HCT116 (cell line): Measurements from ENCODE around the gene KRT1. TPM values are rescaled to one million over a fixed set of nuclear protein-coding genes. Genes with fewer than 3 reads are reported as not detected.

Source experiments
- ATAC-seq: fragments of 200-7000 bp; cut with Tn5 transposase; 2 replicates; pipeline ENCODE4 v1.9.1; 2020; ENCODE audit warnings: mild to moderate bottlenecking, moderate library complexity
- BruUV-seq: library from RNA; stranded (reverse); fragments of 400-500 nt; replicated peaks from 2 replicates; lab custom pipeline; 2021; lab: Mats Ljungman, UMichigan
- CTCF ChIA-PET: fragments of 300-600 bp; sonication (Branson Sonifier 250); formaldehyde crosslinking; loops from one replicate; lab custom pipeline; 2021; ENCODE audit warnings: antibody characterized with exemption; lab: Charles Lee
- POLR2A ChIA-PET: fragments of 300-600, 350-600 bp; sonication (Branson Sonifier 250); formaldehyde crosslinking; loops from one replicate; lab custom pipeline; 2021; ENCODE audit warnings: antibody characterized with exemption; lab: Charles Lee
- RAD21 ChIA-PET, 2 experiments: fragments of 300-600 bp; sonication (Branson Sonifier 250); formaldehyde crosslinking; loops; one replicate each; lab custom pipeline; 2023; ENCODE audit warnings: low total read pairs in 2 of 2; ENCODE audit not compliant: uncharacterized antibody in 2 of 2, unreplicated experiment in 2 of 2, low non-redundant PET in 1 of 2; lab: Charles Lee
- DNase-seq: peaks from one replicate; pipeline ENCODE4 v3.0.0-alpha.2; 2010; ENCODE audit warnings: low read depth, low spot score
- H2AFZ ChIP-seq: fragments of 200-600 bp; shearing (Covaris generic), sonication (generic); 2 replicates; pipeline ENCODE4 v1.6.1; 2017; ENCODE audit warnings: low read depth, mixed run types, mixed read lengths, antibody characterized with exemption, low read length; ENCODE audit not compliant: poor library complexity, severe bottlenecking
- H3K27ac ChIP-seq: 2 replicates; pipeline ENCODE4 v1.5.1; 2012; ENCODE audit warnings: low read depth, low read length
- H3K27me3 ChIP-seq: fragments of 200-600 bp; sonication (generic); 2 replicates; pipeline ENCODE4 v1.6.1; 2016; ENCODE audit warnings: mixed run types, low read length, mixed read lengths; ENCODE audit not compliant: insufficient read depth
- H3K36me3 ChIP-seq, 2 experiments: fragments of 200-500 bp in 1 of 2; fragments of 200-600 bp in 1 of 2; sonication (Bioruptor generic) in 1 of 2; sonication (generic) in 1 of 2; 2 replicates each; pipeline versions ENCODE4 v1.5.1 to v1.6.1; 2014 to 2016; ENCODE audit warnings: low read length in 2 of 2, inconsistent platforms in 1 of 2, mixed read lengths in 1 of 2, mixed run types in 1 of 2; ENCODE audit not compliant: insufficient read depth in 2 of 2, control insufficient read depth in 1 of 2
- H3K4me1 ChIP-seq, 2 experiments: fragments of 200-600 bp in 1 of 2; sonication (generic) in 1 of 2; 2 replicates each; pipeline versions ENCODE4 v1.5.1 to v1.6.1; 2012 to 2017; ENCODE audit warnings: low read length in 2 of 2, inconsistent platforms in 1 of 2, mild to moderate bottlenecking in 1 of 2, mixed read lengths in 1 of 2, mixed run types in 1 of 2, moderate library complexity in 1 of 2; ENCODE audit not compliant: insufficient read depth in 2 of 2, control insufficient read depth in 1 of 2
- H3K4me2 ChIP-seq: fragments of 200-600 bp; sonication (generic); 2 replicates; pipeline ENCODE4 v1.6.1; 2017; ENCODE audit warnings: mixed run types, low read length, mixed read lengths
- H3K4me3 ChIP-seq, 2 experiments: fragments of 200-600 bp in 1 of 2; sonication (generic) in 1 of 2; replicated peaks in 1 of 2; 2 replicates each; pipeline ENCODE4 v1.5.1; 2011 to 2016; ENCODE audit warnings: low read length in 2 of 2, control low read depth in 1 of 2, low read depth in 1 of 2, mild to moderate bottlenecking in 1 of 2, mixed read lengths in 1 of 2, mixed run types in 1 of 2
- H3K79me2 ChIP-seq: fragments of 200-600 bp; sonication (generic); 2 replicates; pipeline ENCODE4 v1.6.1; 2017; ENCODE audit warnings: mild to moderate bottlenecking, mixed run types, low read length, moderate library complexity, mixed read lengths; ENCODE audit not compliant: insufficient read depth
- H3K9ac ChIP-seq: fragments of 200-600 bp; sonication (generic); 2 replicates; pipeline ENCODE4 v1.6.1; 2016; ENCODE audit warnings: low read length, mixed read lengths
- H3K9me2 ChIP-seq: fragments of 200-600 bp; sonication (generic), shearing (Covaris generic); 2 replicates; pipeline ENCODE4 v1.6.1; 2017; ENCODE audit warnings: mixed run types, mild to moderate bottlenecking, moderate library complexity; ENCODE audit not compliant: insufficient read depth
- H3K9me3 ChIP-seq, 2 experiments: fragments of 200-500 bp in 1 of 2; fragments of 200-600 bp in 1 of 2; sonication (Bioruptor generic) in 1 of 2; sonication (generic) in 1 of 2; 2 replicates each; pipeline ENCODE4 v1.6.1; 2014 to 2017; ENCODE audit warnings: low read length in 2 of 2, mixed read lengths in 2 of 2, inconsistent platforms in 1 of 2, low read depth in 1 of 2, mild to moderate bottlenecking in 1 of 2, mixed run types in 1 of 2, moderate library complexity in 1 of 2; ENCODE audit not compliant: control insufficient read depth in 1 of 2, insufficient read depth in 1 of 2
- H4K20me1 ChIP-seq: fragments of 200-600 bp; sonication (generic), shearing (Covaris generic); 2 replicates; pipeline ENCODE4 v1.6.1; 2017; ENCODE audit warnings: mixed run types, mild to moderate bottlenecking, moderate library complexity; ENCODE audit not compliant: insufficient read depth
- ELF1 ChIP-seq: IDR thresholded peaks from 2 replicates; pipeline ENCODE4 v1.6.1; 2012; ENCODE audit warnings: low read depth, borderline replicate concordance
- EZH2phosphoT487 ChIP-seq: fragments of 200-600 bp; IDR thresholded peaks from 2 replicates; pipeline ENCODE4 v1.6.1; 2018; ENCODE audit warnings: antibody characterized with exemption, borderline replicate concordance
- FOSL1 ChIP-seq: IDR thresholded peaks from 2 replicates; pipeline ENCODE4 v1.6.1; 2012; ENCODE audit warnings: low read depth
- JUND ChIP-seq: IDR thresholded peaks from 2 replicates; pipeline ENCODE4 v1.6.1; 2012
- POLR2A ChIP-seq: IDR thresholded peaks from 2 replicates; pipeline ENCODE4 v1.7.0; 2011; ENCODE audit warnings: borderline replicate concordance; ENCODE audit not compliant: insufficient read depth, insufficient read length; ENCODE audit errors: extremely low read depth
- POLR2AphosphoS5 ChIP-seq: IDR thresholded peaks from 2 replicates; pipeline ENCODE4 v1.6.1; 2011; ENCODE audit warnings: mild to moderate bottlenecking, low read depth, low read length, moderate library complexity
- SRF ChIP-seq: IDR thresholded peaks from 2 replicates; pipeline ENCODE4 v1.6.1; 2012; ENCODE audit warnings: low read depth
- YY1 ChIP-seq: IDR thresholded peaks from 2 replicates; pipeline ENCODE4 v1.6.1; 2011; ENCODE audit warnings: low read length, low read depth, moderate library complexity, mild to moderate bottlenecking; ENCODE audit not compliant: insufficient replicate concordance; ENCODE audit errors: extremely low read depth
- intact Hi-C: fragments of 100-400 bp; cut with micrococcal nuclease; formaldehyde crosslinking; loops from 2 replicates; pipeline ENCODE4 v1.10.0; 2022
- total RNA-seq: library from RNA; stranded (reverse); gene quantifications from one replicate; pipeline ENCODE4 v1.2.1, GENCODE V29; 2021; ENCODE audit not compliant: unreplicated experiment
- TF ChIP-seq, protein P1 (sequence below), 3 experiments: fragments of 200-600 bp in 1 of 3; sonication (generic) in 1 of 3; IDR thresholded peaks in 2 of 3; conservative IDR thresholded peaks in 1 of 3; 2 replicates each; pipeline ENCODE4 v1.5.1; 2012 to 2017; ENCODE audit warnings: low read depth in 2 of 3, low read length in 2 of 3, antibody characterized with exemption in 1 of 3, borderline replicate concordance in 1 of 3, control low read depth in 1 of 3, mild to moderate bottlenecking in 1 of 3, mixed read lengths in 1 of 3, mixed run types in 1 of 3, moderate library complexity in 1 of 3; ENCODE audit not compliant: insufficient read depth in 1 of 3
- TF ChIP-seq, protein P2 (sequence below): IDR thresholded peaks from 2 replicates; pipeline ENCODE4 v1.6.1; 2012
- TF ChIP-seq, protein P3 (sequence below): IDR thresholded peaks from 2 replicates; pipeline ENCODE4 v1.6.1; 2012

KRT1 gene
- total RNA-seq, 1 experiment from 2014 or later, result 0.20 TPM

DNA sequence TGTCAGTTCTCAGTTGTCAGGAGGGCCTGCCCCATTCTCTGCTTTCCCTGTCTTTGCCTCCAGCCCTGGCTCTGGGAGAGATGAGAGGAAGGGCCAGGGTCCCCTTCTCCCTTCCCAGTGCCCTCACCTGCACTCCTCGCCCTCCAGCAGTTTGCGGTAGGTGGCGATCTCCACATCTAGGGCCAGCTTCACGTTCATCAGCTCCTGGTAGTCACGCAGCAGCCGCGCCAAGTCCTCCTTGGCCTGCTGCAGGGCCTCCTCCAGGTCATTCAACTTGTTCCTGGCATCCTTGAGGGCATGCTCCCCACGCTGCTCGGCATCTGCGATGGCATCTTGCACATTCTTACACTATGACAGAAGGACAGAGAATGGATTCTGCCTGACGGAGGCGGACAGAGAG is 33.6 kb downstream of the KRT1 start:
- no TSS peak for BruUV-seq
- ChIA-PET RAD21 (no interaction called here), POLR2A (no interaction called here), CTCF (no interaction called here)
- Histone ChIP-seq H3K9me2 (no peaks in the 10 kb centered on the region), H4K20me1 (no peaks in the 10 kb centered on the region), H3K4me1 (no peaks in the 10 kb centered on the region), H3K4me2 (no peak overlapping the region), H2AFZ (no peak overlapping the region), H3K9ac (no peak overlapping the region), H3K79me2 (no peaks in the 10 kb centered on the region), H3K9me3 (no peaks in the 10 kb centered on the region), H3K4me3 (no peak overlapping the region), H3K36me3 (no peaks in the 10 kb centered on the region), H3K27ac (no peak overlapping the region), H3K27me3 (peaks cover 6% of the 10 kb centered on the region; the same call in 1 of the 2 replicates)
- DNase-seq, result no peak
- no peak for ATAC-seq
- TF ChIP-seq YY1, result no peak
- TF ChIP-seq, protein P1, sequence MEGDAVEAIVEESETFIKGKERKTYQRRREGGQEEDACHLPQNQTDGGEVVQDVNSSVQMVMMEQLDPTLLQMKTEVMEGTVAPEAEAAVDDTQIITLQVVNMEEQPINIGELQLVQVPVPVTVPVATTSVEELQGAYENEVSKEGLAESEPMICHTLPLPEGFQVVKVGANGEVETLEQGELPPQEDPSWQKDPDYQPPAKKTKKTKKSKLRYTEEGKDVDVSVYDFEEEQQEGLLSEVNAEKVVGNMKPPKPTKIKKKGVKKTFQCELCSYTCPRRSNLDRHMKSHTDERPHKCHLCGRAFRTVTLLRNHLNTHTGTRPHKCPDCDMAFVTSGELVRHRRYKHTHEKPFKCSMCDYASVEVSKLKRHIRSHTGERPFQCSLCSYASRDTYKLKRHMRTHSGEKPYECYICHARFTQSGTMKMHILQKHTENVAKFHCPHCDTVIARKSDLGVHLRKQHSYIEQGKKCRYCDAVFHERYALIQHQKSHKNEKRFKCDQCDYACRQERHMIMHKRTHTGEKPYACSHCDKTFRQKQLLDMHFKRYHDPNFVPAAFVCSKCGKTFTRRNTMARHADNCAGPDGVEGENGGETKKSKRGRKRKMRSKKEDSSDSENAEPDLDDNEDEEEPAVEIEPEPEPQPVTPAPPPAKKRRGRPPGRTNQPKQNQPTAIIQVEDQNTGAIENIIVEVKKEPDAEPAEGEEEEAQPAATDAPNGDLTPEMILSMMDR (IDR thresholded peaks at IDR 0.05 in 2 of 3, conservative IDR thresholded peaks at IDR 0.05 in 1 of 3; ENCODE audit: borderline replicate concordance in 1 of 3, insufficient read depth in 1 of 3, low read depth in 2 of 3, low read length in 2 of 3), result no peak
- TF ChIP-seq ELF1, result no peak
- no peak for TF ChIP-seq JUND
- intact Hi-C loops, result no loop called here

DNA sequence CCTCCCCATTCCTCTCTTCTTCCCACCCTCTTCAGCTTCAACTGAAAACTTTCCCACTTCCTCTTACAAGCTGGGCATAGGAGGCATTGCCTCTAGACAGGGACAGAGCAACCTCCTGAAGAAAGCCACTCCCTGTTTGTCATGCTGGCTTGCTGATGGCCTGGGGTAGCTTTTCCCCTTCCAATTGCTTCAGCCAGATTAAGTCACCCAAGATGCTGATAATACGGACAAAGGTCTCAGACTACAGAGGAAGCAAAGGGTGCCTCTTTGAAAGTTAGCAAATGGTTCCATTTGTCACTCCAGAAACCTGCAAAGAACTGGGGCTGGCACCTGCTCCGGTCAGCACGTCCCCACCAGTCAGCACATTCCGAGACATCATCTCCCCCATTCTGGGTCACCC is 34.2 kb downstream of the KRT1 start:
- H4K20me1 ChIP-seq, result no peaks in the 10 kb centered on the region
- POLR2A ChIA-PET, result no interaction called here

More for the DNA sequence above, 34.2 kb downstream of the KRT1 start:
- Histone ChIP-seq H3K79me2 (no peaks in the 10 kb centered on the region), H3K4me1 (no peaks in the 10 kb centered on the region), H3K4me2 (no peak overlapping the region), H3K36me3 (no peaks in the 10 kb centered on the region), H2AFZ (no peak overlapping the region), H3K9ac (no peak overlapping the region), H3K27me3 (peaks cover 6% of the 10 kb centered on the region; the same call in 1 of the 2 replicates), H3K9me2 (no peaks in the 10 kb centered on the region), H3K4me3 (no peak overlapping the region), H3K27ac (no peak overlapping the region), H3K9me3 (no peaks in the 10 kb centered on the region)
- intact Hi-C loops, result no loop called here
- BruUV-seq, result no TSS peak
- no peak for TF ChIP-seq EZH2phosphoT487
- TF ChIP-seq, protein P2, sequence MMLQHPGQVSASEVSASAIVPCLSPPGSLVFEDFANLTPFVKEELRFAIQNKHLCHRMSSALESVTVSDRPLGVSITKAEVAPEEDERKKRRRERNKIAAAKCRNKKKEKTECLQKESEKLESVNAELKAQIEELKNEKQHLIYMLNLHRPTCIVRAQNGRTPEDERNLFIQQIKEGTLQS, result no peak
- no peak for TF ChIP-seq POLR2A
- TF ChIP-seq FOSL1, result no peak
- TF ChIP-seq ELF1, result no peak
- TF ChIP-seq POLR2AphosphoS5, result no peak
- TF ChIP-seq, protein P3, sequence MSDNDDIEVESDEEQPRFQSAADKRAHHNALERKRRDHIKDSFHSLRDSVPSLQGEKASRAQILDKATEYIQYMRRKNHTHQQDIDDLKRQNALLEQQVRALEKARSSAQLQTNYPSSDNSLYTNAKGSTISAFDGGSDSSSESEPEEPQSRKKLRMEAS, result no peak
- no peak for TF ChIP-seq SRF
- ChIA-PET RAD21 (no interaction called here), CTCF (no interaction called here)
- ATAC-seq (no peak), DNase-seq (no peak)
